Vagina (tissue), 2 donors: ENCODE data around the gene CCT8. TPM values are rescaled to one million over a fixed set of nuclear protein-coding genes. Genes with fewer than 3 reads are reported as not detected.

ENCODE experiments used
- DNase-seq, 2 donors: peaks; one replicate each; pipeline ENCODE4 v3.0.0-alpha.2; 2017; ENCODE audit errors: extremely low spot score in 2 of 2
- H3K27ac ChIP-seq: fragments of 200-600 bp; sonication (generic); one replicate; pipeline ENCODE4 v1.5.1; 2019
- H3K27me3 ChIP-seq: fragments of 200-600 bp; sonication (generic); one replicate; pipeline ENCODE4 v1.5.1; 2019
- H3K36me3 ChIP-seq, 2 donors: fragments of 200-600 bp; sonication (generic); one replicate each; pipeline ENCODE4 v1.5.1; 2017 to 2019
- H3K4me1 ChIP-seq: fragments of 200-600 bp; sonication (generic); one replicate; pipeline ENCODE4 v1.5.1; 2019
- H3K4me3 ChIP-seq, 2 donors: fragments of 200-600 bp; sonication (generic); 1 replicate in 1 of 2; 2 replicates in 1 of 2; pipeline ENCODE4 v1.5.1; 2016 to 2019
- H3K9me3 ChIP-seq: fragments of 200-600 bp; sonication (generic); one replicate; pipeline ENCODE4 v1.5.1; 2019
- CTCF ChIP-seq, 3 experiments: fragments of 450-650 bp in 2 of 3; fragments of 200-600 bp in 1 of 3; sonication (generic) in 1 of 3; IDR thresholded peaks; one replicate each; pipeline ENCODE4 v1.5.1; 2017 to 2019; ENCODE audit warnings: antibody characterized with exemption in 3 of 3, mild to moderate bottlenecking in 2 of 3, moderate library complexity in 2 of 3
- POLR2A ChIP-seq, 2 donors: fragments of 450-650 bp; IDR thresholded peaks; one replicate each; pipeline ENCODE4 v1.6.1; 2017; ENCODE audit warnings: antibody characterized with exemption in 2 of 2, mild to moderate bottlenecking in 2 of 2, moderate library complexity in 2 of 2
- POLR2AphosphoS5 ChIP-seq, 2 donors: sonication (generic); formaldehyde crosslinking; IDR thresholded peaks; one replicate each; pipeline ENCODE4 v1.9.0; 2017; ENCODE audit warnings: antibody characterized with exemption in 2 of 2, mild to moderate bottlenecking in 2 of 2, low read depth in 1 of 2; ENCODE audit not compliant: insufficient read depth in 1 of 2
- intact Hi-C: fragments of 100-400 bp; cut with DNase I; formaldehyde crosslinking; loops from one replicate; pipeline ENCODE4 v1.15.1; 2023
- total RNA-seq: library from RNA; depleted of rRNA; stranded (reverse); fragments of >200 nt; gene quantifications from one replicate; pipeline ENCODE4 v1.2.3, GENCODE V29; 2016

CCT8 gene
- total RNA-seq, 1 donor from 2014 or later: 81.3 TPM

- no peak overlapping the region for H3K4me3 ChIP-seq
- TF ChIP-seq POLR2AphosphoS5 (IDR thresholded peaks at IDR 0.05; ENCODE audit: insufficient read depth in 1 of 2, low read depth in 1 of 2): no peak
- no peak for TF ChIP-seq CTCF (IDR thresholded peaks at IDR 0.05)
- TF ChIP-seq POLR2A (IDR thresholded peaks at IDR 0.05): no peak
- no peaks in the 10 kb centered on the region for H3K4me1 ChIP-seq
- DNase-seq: no peak
- H3K27ac ChIP-seq: no peak overlapping the region
- intact Hi-C loops: no loop called here
- H3K27me3 ChIP-seq: no peaks in the 10 kb centered on the region
- H3K36me3 ChIP-seq: peaks cover 0 to 77% of the 10 kb centered on the region in 2 donors
- no peaks in the 10 kb centered on the region for H3K9me3 ChIP-seq
Measured at GRCh38 chr21:29055080-29055479, 18.4 kb downstream of the CCT8 start.

DNA sequence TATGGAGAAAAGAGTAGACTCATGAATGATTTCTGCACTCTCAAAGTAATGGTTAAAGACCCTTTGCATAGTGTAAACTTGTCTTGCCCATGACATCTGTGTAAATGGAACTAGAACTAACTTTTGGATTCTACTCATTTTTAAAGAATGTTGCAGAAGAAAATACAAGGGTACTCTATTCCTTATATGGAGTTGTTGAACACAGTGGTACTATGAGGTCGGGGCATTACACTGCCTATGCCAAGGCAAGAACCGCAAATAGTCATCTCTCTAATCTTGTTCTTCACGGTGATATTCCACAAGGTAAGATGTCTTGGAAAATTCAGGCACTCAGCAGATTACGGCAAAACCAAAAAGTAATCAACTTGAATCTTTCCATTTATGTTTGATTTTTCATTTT, 19.8 kb downstream of the CCT8 start:
- H3K27me3 ChIP-seq: no peaks in the 10 kb centered on the region
- no peak overlapping the region for H3K4me3 ChIP-seq
- H3K36me3 ChIP-seq: peaks cover 0 to 77% of the 10 kb centered on the region in 2 donors
- no peak for DNase-seq
- H3K4me1 ChIP-seq: no peaks in the 10 kb centered on the region
- H3K27ac ChIP-seq: no peak overlapping the region
- intact Hi-C loops: no loop called here
- TF ChIP-seq POLR2AphosphoS5 (IDR thresholded peaks at IDR 0.05; ENCODE audit: insufficient read depth in 1 of 2, low read depth in 1 of 2) (no peak), CTCF (IDR thresholded peaks at IDR 0.05) (no peak), POLR2A (IDR thresholded peaks at IDR 0.05) (no peak)
- H3K9me3 ChIP-seq: no peaks in the 10 kb centered on the region

DNA sequence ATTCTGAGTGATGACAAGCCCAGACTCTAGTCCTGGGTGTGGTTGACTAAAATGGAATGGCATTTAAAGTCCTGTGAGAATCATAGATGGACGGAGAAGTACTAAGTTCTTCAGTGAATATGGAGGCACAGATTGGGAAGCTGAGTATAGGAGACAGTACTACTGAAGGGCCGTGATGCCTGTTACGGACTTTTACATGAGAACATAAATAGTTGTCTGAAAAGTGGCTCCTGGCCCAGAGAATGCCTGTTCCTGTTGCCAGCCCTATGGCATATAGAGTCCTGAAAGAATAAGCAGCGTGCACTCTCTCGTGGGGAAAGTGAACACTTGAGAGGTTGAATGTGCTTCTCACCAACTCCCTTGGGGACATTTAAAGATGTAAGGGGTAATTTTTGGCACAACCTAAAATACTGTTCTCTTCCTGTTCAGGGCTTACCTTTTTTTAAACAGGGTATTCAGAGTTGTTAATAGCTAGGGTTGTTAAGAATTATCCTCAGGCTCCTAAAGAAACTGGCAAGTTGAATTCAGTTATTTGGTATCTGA, 20.4 kb downstream of the CCT8 start:
- no peak overlapping the region for H3K27ac ChIP-seq
- no peaks in the 10 kb centered on the region for H3K27me3 ChIP-seq
- peaks cover 0 to 74% of the 10 kb centered on the region in 2 donors for H3K36me3 ChIP-seq
- DNase-seq: no peak
- no peaks in the 10 kb centered on the region for H3K9me3 ChIP-seq
- TF ChIP-seq POLR2A (IDR thresholded peaks at IDR 0.05): no peak
- no peak for TF ChIP-seq CTCF (IDR thresholded peaks at IDR 0.05)
- TF ChIP-seq POLR2AphosphoS5 (IDR thresholded peaks at IDR 0.05; ENCODE audit: insufficient read depth in 1 of 2, low read depth in 1 of 2): no peak
- intact Hi-C loops: no loop called here
- no peaks in the 10 kb centered on the region for H3K4me1 ChIP-seq
- H3K4me3 ChIP-seq: no peak overlapping the region

GRCh38 chr21:29052224-29052623, 21.2 kb downstream of the CCT8 start:
- no peak overlapping the region for H3K27ac ChIP-seq
- H3K36me3 ChIP-seq: peaks cover 0 to 73% of the 10 kb centered on the region in 2 donors
- DNase-seq: no peak
- H3K27me3 ChIP-seq: no peaks in the 10 kb centered on the region
- H3K9me3 ChIP-seq: no peaks in the 10 kb centered on the region
- intact Hi-C loops: no loop called here
- no peak for TF ChIP-seq POLR2A (IDR thresholded peaks at IDR 0.05)
- TF ChIP-seq POLR2AphosphoS5 (IDR thresholded peaks at IDR 0.05; ENCODE audit: insufficient read depth in 1 of 2, low read depth in 1 of 2): no peak
- no peak for TF ChIP-seq CTCF (IDR thresholded peaks at IDR 0.05)
- no peak overlapping the region for H3K4me3 ChIP-seq
- no peaks in the 10 kb centered on the region for H3K4me1 ChIP-seq

DNA sequence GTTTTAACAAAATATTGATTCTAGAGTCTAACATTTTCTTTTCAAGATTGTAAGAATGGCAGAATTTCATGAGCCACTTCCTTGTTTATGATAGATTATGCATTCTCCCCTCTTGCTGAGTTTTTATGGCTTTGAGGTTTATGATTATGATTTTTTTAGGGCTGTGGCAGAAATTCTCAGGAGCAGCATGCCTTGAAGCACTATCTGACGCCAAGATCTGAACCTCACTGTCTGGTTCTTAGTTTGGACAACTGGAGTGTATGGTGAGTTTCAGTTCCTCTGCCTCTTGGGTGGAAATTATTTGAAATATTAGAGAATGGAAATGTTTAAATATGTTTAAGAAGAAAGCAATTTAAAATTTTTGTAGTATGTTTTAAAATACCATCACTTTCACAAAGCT, 38.8 kb downstream of the CCT8 start:
- peaks cover 0 to 89% of the 10 kb centered on the region in 2 donors for H3K36me3 ChIP-seq
- H3K9me3 ChIP-seq: no peaks in the 10 kb centered on the region

More for the DNA sequence above, 38.8 kb downstream of the CCT8 start:
- Histone ChIP-seq H3K27ac (no peak overlapping the region), H3K4me3 (no peak overlapping the region), H3K27me3 (no peaks in the 10 kb centered on the region), H3K4me1 (no peaks in the 10 kb centered on the region)
- TF ChIP-seq POLR2AphosphoS5 (IDR thresholded peaks at IDR 0.05; ENCODE audit: insufficient read depth in 1 of 2, low read depth in 1 of 2): no peak
- intact Hi-C loops: no loop called here
- DNase-seq: no peak
